Mesendoderm (in vitro differentiated cells): ENCODE measurements around the gene EMID1.

Source experiments
- DNase-seq: peaks from one replicate; pipeline ENCODE4 v3.0.0; 2013
- H2AK5ac ChIP-seq: 2 replicates; pipeline ENCODE4 v1.6.1; 2013; ENCODE audit warnings: low read length, inconsistent platforms
- H2BK120ac ChIP-seq: 2 replicates; pipeline ENCODE4 v1.6.1; 2013; ENCODE audit warnings: low read depth, mild to moderate bottlenecking, low read length, moderate library complexity, mixed read lengths
- H2BK15ac ChIP-seq: replicated peaks from 2 replicates; pipeline ENCODE4 v1.6.1; 2013; ENCODE audit warnings: low read depth, mild to moderate bottlenecking, moderate library complexity
- H2BK5ac ChIP-seq: 2 replicates; pipeline ENCODE4 v1.6.1; 2013; ENCODE audit warnings: low read length, inconsistent platforms
- H3K18ac ChIP-seq: 2 replicates; pipeline ENCODE4 v1.6.1; 2013; ENCODE audit warnings: mild to moderate bottlenecking, low read length, mixed read lengths
- H3K23ac ChIP-seq: one replicate; pipeline ENCODE4 v1.6.1; 2013; ENCODE audit warnings: low read length
- H3K27ac ChIP-seq: 2 replicates; pipeline ENCODE4 v1.5.1; 2013; ENCODE audit warnings: low read depth, mild to moderate bottlenecking, inconsistent platforms, low read length, moderate library complexity
- H3K27me3 ChIP-seq: 2 replicates; pipeline ENCODE4 v1.6.1; 2013; ENCODE audit warnings: low read length, control low read depth, mild to moderate bottlenecking, inconsistent platforms; ENCODE audit not compliant: insufficient read depth, poor library complexity
- H3K36me3 ChIP-seq: 2 replicates; pipeline ENCODE4 v1.6.1; 2013; ENCODE audit warnings: low read length, inconsistent platforms; ENCODE audit not compliant: control insufficient read depth, insufficient read depth
- H3K4ac ChIP-seq: one replicate; pipeline ENCODE4 v1.6.1; 2013; ENCODE audit warnings: low read depth, mild to moderate bottlenecking, low read length, moderate library complexity
- H3K4me1 ChIP-seq: 2 replicates; pipeline ENCODE4 v1.6.1; 2013; ENCODE audit warnings: low read depth, low read length, inconsistent platforms; ENCODE audit not compliant: control insufficient read depth
- H3K4me2 ChIP-seq: 2 replicates; pipeline ENCODE4 v1.6.1; 2013; ENCODE audit warnings: low read length
- H3K4me3 ChIP-seq: 2 replicates; pipeline ENCODE4 v1.5.1; 2013; ENCODE audit warnings: mild to moderate bottlenecking, low read length
- H3K56ac ChIP-seq: one replicate; pipeline ENCODE4 v1.6.1; 2013; ENCODE audit warnings: low read length
- H3K79me1 ChIP-seq: 2 replicates; pipeline ENCODE4 v1.6.1; 2013; ENCODE audit warnings: low read length, inconsistent platforms
- H3K79me2 ChIP-seq: 2 replicates; pipeline ENCODE4 v1.6.1; 2013; ENCODE audit warnings: mild to moderate bottlenecking, low read length; ENCODE audit not compliant: control insufficient read depth, insufficient read depth
- H3K9ac ChIP-seq: 2 replicates; pipeline ENCODE4 v1.6.1; 2013; ENCODE audit warnings: low read length, inconsistent platforms
- H4K5ac ChIP-seq: one replicate; pipeline ENCODE4 v1.6.1; 2013; ENCODE audit warnings: low read length
- H4K8ac ChIP-seq: one replicate; pipeline ENCODE4 v1.6.1; 2013; ENCODE audit warnings: low read depth, mild to moderate bottlenecking, control low read depth, low read length, moderate library complexity
- WGBS: extraction: QIAGEN DNeasy Blood & Tissue Kit; methylation state at CpG from one replicate; pipeline ENCODE4 v1.1.7; 2013; ENCODE audit warnings: low lambda C conversion rate, missing lambda C conversion rate; ENCODE audit not compliant: insufficient coverage; ENCODE audit errors: extremely low coverage; 5-methylcytosine and 5-hydroxymethylcytosine counted together

EMID1 gene

GRCh38 chr22:29211066-29211465 lies 5.4 kb downstream of the EMID1 start:
- no peak overlapping the region for H2BK5ac ChIP-seq
- H3K79me1 ChIP-seq: no peaks in the 10 kb centered on the region
- H3K27me3 ChIP-seq: no peaks in the 10 kb centered on the region
- no peak overlapping the region for H3K9ac ChIP-seq
- no peak overlapping the region for H2BK120ac ChIP-seq
- no peak for DNase-seq
- no peak overlapping the region for H3K4me2 ChIP-seq
- no peak overlapping the region for H2AK5ac ChIP-seq
- H3K4me1 ChIP-seq: no peaks in the 10 kb centered on the region
- H4K5ac ChIP-seq: no peak overlapping the region
- WGBS: no CpG with 5 or more reads among the region's 11 CpGs
- H2BK15ac ChIP-seq: no peak overlapping the region
- H3K36me3 ChIP-seq: no peaks in the 10 kb centered on the region
- no peak overlapping the region for H3K23ac ChIP-seq
- H3K79me2 ChIP-seq: no peaks in the 10 kb centered on the region
- H3K4me3 ChIP-seq: no peak overlapping the region
- H3K27ac ChIP-seq: no peak overlapping the region
- no peak overlapping the region for H3K18ac ChIP-seq
- no peak overlapping the region for H3K4ac ChIP-seq
- H4K8ac ChIP-seq: no peak overlapping the region
- no peak overlapping the region for H3K56ac ChIP-seq

DNA sequence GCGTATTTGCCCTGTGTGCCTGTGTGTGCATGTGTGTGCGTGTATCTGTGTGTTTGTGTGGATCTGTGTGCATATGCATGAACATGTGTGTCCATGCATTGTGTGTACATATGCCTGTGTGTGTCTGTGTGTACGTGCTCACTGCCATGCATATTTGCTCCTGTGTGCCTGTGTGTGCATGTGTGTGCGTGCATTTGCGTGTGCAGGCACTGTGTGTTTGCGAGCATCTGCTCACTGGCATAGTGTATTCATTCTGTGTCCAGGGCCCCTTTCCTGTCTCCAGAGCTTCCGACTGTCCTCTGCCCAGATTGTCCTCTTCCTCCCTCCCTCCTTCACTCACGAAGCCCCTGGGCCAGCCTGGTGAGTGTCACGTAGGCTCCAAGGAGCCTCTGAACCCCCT lies 5.8 kb downstream of the EMID1 start:
- no CpG with 5 or more reads among the region's 9 CpGs for WGBS
- Histone ChIP-seq H3K23ac (no peak overlapping the region), H3K79me2 (no peaks in the 10 kb centered on the region)

GRCh38 chr22:29212743-29213142 lies 7.0 kb downstream of the EMID1 start:
- Histone ChIP-seq H4K8ac (no peak overlapping the region), H3K4me1 (no peaks in the 10 kb centered on the region), H2BK5ac (no peak overlapping the region), H2AK5ac (no peak overlapping the region), H3K4me3 (no peak overlapping the region), H3K79me1 (no peaks in the 10 kb centered on the region), H3K18ac (no peak overlapping the region), H3K4me2 (no peak overlapping the region), H3K9ac (no peak overlapping the region), H3K27me3 (no peaks in the 10 kb centered on the region), H2BK15ac (no peak overlapping the region), H3K27ac (no peak overlapping the region), H3K23ac (no peak overlapping the region), H3K56ac (no peak overlapping the region), H4K5ac (no peak overlapping the region), H3K4ac (no peak overlapping the region), H2BK120ac (no peak overlapping the region), H3K79me2 (no peaks in the 10 kb centered on the region), H3K36me3 (no peaks in the 10 kb centered on the region)
- no peak for DNase-seq
- no CpG with 5 or more reads among the region's 11 CpGs for WGBS

More for the DNA sequence above, 5.8 kb downstream of the EMID1 start:
- Histone ChIP-seq H4K5ac (no peak overlapping the region), H3K27ac (no peak overlapping the region), H2BK120ac (no peak overlapping the region), H2BK15ac (no peak overlapping the region), H3K4ac (no peak overlapping the region), H2BK5ac (no peak overlapping the region), H3K36me3 (no peaks in the 10 kb centered on the region), H3K4me3 (no peak overlapping the region), H3K79me1 (no peaks in the 10 kb centered on the region), H3K9ac (no peak overlapping the region), H3K27me3 (no peaks in the 10 kb centered on the region), H3K18ac (no peak overlapping the region), H3K56ac (no peak overlapping the region), H3K4me1 (no peaks in the 10 kb centered on the region), H3K4me2 (no peak overlapping the region), H2AK5ac (no peak overlapping the region), H4K8ac (no peak overlapping the region)
- no peak for DNase-seq

- Histone ChIP-seq H3K79me1 (no peaks in the 10 kb centered on the region), H3K79me2 (no peaks in the 10 kb centered on the region), H3K4me2 (no peak overlapping the region), H3K9ac (no peak overlapping the region), H3K18ac (no peak overlapping the region), H4K5ac (no peak overlapping the region), H3K27ac (no peak overlapping the region), H3K23ac (no peak overlapping the region), H3K36me3 (no peaks in the 10 kb centered on the region), H3K4me1 (no peaks in the 10 kb centered on the region), H3K56ac (no peak overlapping the region), H3K27me3 (no peaks in the 10 kb centered on the region), H2BK15ac (no peak overlapping the region), H4K8ac (no peak overlapping the region), H3K4me3 (no peak overlapping the region), H2BK5ac (no peak overlapping the region), H2BK120ac (no peak overlapping the region), H2AK5ac (no peak overlapping the region), H3K4ac (no peak overlapping the region)
- DNase-seq: no peak
- no CpG with 5 or more reads among the region's 9 CpGs for WGBS
Measured at GRCh38 chr22:29213493-29213892, 7.8 kb downstream of the EMID1 start.

GRCh38 chr22:29214232-29214631 lies 8.5 kb downstream of the EMID1 start:
- Histone ChIP-seq H4K8ac (no peak overlapping the region), H3K36me3 (no peaks in the 10 kb centered on the region), H3K4me2 (no peak overlapping the region), H3K18ac (no peak overlapping the region), H2BK5ac (no peak overlapping the region), H2AK5ac (no peak overlapping the region), H4K5ac (no peak overlapping the region), H3K27me3 (no peaks in the 10 kb centered on the region), H3K79me1 (no peaks in the 10 kb centered on the region), H2BK15ac (no peak overlapping the region), H3K4ac (no peak overlapping the region), H3K9ac (no peak overlapping the region), H3K56ac (no peak overlapping the region), H3K4me3 (no peak overlapping the region), H3K23ac (no peak overlapping the region), H3K79me2 (no peaks in the 10 kb centered on the region), H2BK120ac (no peak overlapping the region), H3K4me1 (no peaks in the 10 kb centered on the region), H3K27ac (no peak overlapping the region)
- WGBS: no CpG with 5 or more reads among the region's 6 CpGs
- no peak for DNase-seq

- WGBS: no CpG with 5 or more reads among the region's 14 CpGs
- H2BK120ac ChIP-seq: no peak overlapping the region
- H3K4me2 ChIP-seq: no peak overlapping the region
- H3K56ac ChIP-seq: no peak overlapping the region
- H3K79me2 ChIP-seq: no peaks in the 10 kb centered on the region
- no peak overlapping the region for H3K9ac ChIP-seq
- H2AK5ac ChIP-seq: no peak overlapping the region
- no peak overlapping the region for H4K8ac ChIP-seq
- no peak overlapping the region for H3K27ac ChIP-seq
- H2BK15ac ChIP-seq: no peak overlapping the region
- peaks cover 2% of the 10 kb centered on the region for H3K4me1 ChIP-seq
- H3K79me1 ChIP-seq: no peaks in the 10 kb centered on the region
- DNase-seq: no peak
- no peak overlapping the region for H2BK5ac ChIP-seq
- H3K18ac ChIP-seq: no peak overlapping the region
- H3K27me3 ChIP-seq: no peaks in the 10 kb centered on the region
- no peak overlapping the region for H3K23ac ChIP-seq
- no peak overlapping the region for H4K5ac ChIP-seq
- H3K36me3 ChIP-seq: no peaks in the 10 kb centered on the region
- no peak overlapping the region for H3K4me3 ChIP-seq
- H3K4ac ChIP-seq: no peak overlapping the region
Measured at GRCh38 chr22:29215012-29215860, 9.5 kb downstream of the EMID1 start.
